SK-N-SH treated with all-trans-retinoic acid at 6 μM for 48 hours (cell line): Measurements from ENCODE around the gene SLC30A2.

Experiments
- ATAC-seq: fragments of 200-7000 bp; cut with Tn5 transposase; 3 replicates; pipeline ENCODE4 v1.9.1; 2020; ENCODE audit warnings: mild to moderate bottlenecking, moderate library complexity
- ARNTL ChIP-seq: fragments of 450-650 bp; formaldehyde crosslinking; IDR thresholded peaks from 2 replicates; pipeline ENCODE4 v1.5.0; 2020; ENCODE audit warnings: low read depth, mild to moderate bottlenecking, moderate library complexity, borderline replicate concordance
- BACH2 ChIP-seq: fragments of 250-450 bp; sonication (Bioruptor Pico); IDR thresholded peaks from 2 replicates; pipeline ENCODE4 v1.9.0; 2021; ENCODE audit warnings: mild to moderate bottlenecking, borderline replicate concordance
- CSDC2 ChIP-seq: fragments of 250-450 bp; sonication (Bioruptor Pico); IDR thresholded peaks from 2 replicates; pipeline ENCODE4 v1.5.0; 2020; ENCODE audit warnings: mild to moderate bottlenecking, moderate library complexity
- CSRNP3 ChIP-seq: fragments of 250-450 bp; sonication (Bioruptor Pico); IDR thresholded peaks from 2 replicates; pipeline ENCODE4 v1.5.1; 2021; ENCODE audit warnings: mild to moderate bottlenecking, moderate library complexity
- ESRRG ChIP-seq: fragments of 250-450 bp; sonication (Bioruptor Pico); IDR thresholded peaks from 2 replicates; pipeline ENCODE4 v1.6.1; 2021; ENCODE audit warnings: mild to moderate bottlenecking
- GLIS3 ChIP-seq: fragments of 250-450 bp; sonication (Bioruptor Pico); IDR thresholded peaks from 2 replicates; pipeline ENCODE4 v1.5.0; 2020; ENCODE audit warnings: mild to moderate bottlenecking, moderate library complexity
- ISL1 ChIP-seq: fragments of 250-450 bp; sonication (Bioruptor Pico); IDR thresholded peaks from 2 replicates; pipeline ENCODE4 v2.1.2; 2022; ENCODE audit warnings: mild to moderate bottlenecking, moderate library complexity
- POU6F1 ChIP-seq: fragments of 250-450 bp; sonication (Bioruptor Pico); IDR thresholded peaks from 2 replicates; pipeline ENCODE4 v1.8.0; 2021; ENCODE audit warnings: low read depth, mild to moderate bottlenecking, moderate library complexity, borderline replicate concordance
- PPARA ChIP-seq: fragments of 250-450 bp; sonication (Bioruptor Pico); IDR thresholded peaks from 2 replicates; pipeline ENCODE4 v1.5.0; 2020; ENCODE audit warnings: mild to moderate bottlenecking, borderline replicate concordance
- RARB ChIP-seq: fragments of 250-450 bp; sonication (Bioruptor Pico); IDR thresholded peaks from 2 replicates; pipeline ENCODE4 v1.8.0; 2021; ENCODE audit warnings: mild to moderate bottlenecking, moderate library complexity
- SNAI2 ChIP-seq: fragments of 250-450 bp; sonication (Bioruptor Pico); IDR thresholded peaks from 2 replicates; pipeline ENCODE4 v1.5.0; 2020; ENCODE audit warnings: mild to moderate bottlenecking, moderate library complexity
- TCF4 ChIP-seq: fragments of 250-450 bp; sonication (Bioruptor Pico); IDR thresholded peaks from 2 replicates; pipeline ENCODE4 v1.8.0; 2021; ENCODE audit warnings: mild to moderate bottlenecking, moderate library complexity, borderline replicate concordance
- TOX ChIP-seq: fragments of 250-450 bp; sonication (Bioruptor Pico); IDR thresholded peaks from 2 replicates; pipeline ENCODE4 v1.8.0; 2021; ENCODE audit warnings: mild to moderate bottlenecking, moderate library complexity, borderline replicate concordance
- TSHZ2 ChIP-seq: fragments of 250-450 bp; sonication (Bioruptor Pico); IDR thresholded peaks from 2 replicates; pipeline ENCODE4 v1.5.0; 2020; ENCODE audit warnings: mild to moderate bottlenecking, moderate library complexity
- ZC3H10 ChIP-seq: fragments of 250-450 bp; sonication (Bioruptor Pico); IDR thresholded peaks from 2 replicates; pipeline ENCODE4 v1.5.1; 2021; ENCODE audit warnings: mild to moderate bottlenecking, moderate library complexity
- ZFP3 ChIP-seq: fragments of 250-450 bp; sonication (Bioruptor Pico); IDR thresholded peaks from 2 replicates; pipeline ENCODE4 v1.5.0; 2020; ENCODE audit warnings: mild to moderate bottlenecking, moderate library complexity
- ZFP30 ChIP-seq: fragments of 450-650 bp; formaldehyde crosslinking; IDR thresholded peaks from 2 replicates; pipeline ENCODE4 v1.5.0; 2022; ENCODE audit warnings: mild to moderate bottlenecking, moderate library complexity
- ZNF565 ChIP-seq: fragments of 450-650 bp; formaldehyde crosslinking; conservative IDR thresholded peaks from 2 replicates; pipeline ENCODE4 v1.5.0; 2020; ENCODE audit warnings: low read depth, mild to moderate bottlenecking, moderate library complexity
- ZNF70 ChIP-seq: fragments of 450-650 bp; formaldehyde crosslinking; IDR thresholded peaks from 2 replicates; pipeline ENCODE4 v1.5.0; 2020; ENCODE audit warnings: mild to moderate bottlenecking, moderate library complexity
- ZNF8 ChIP-seq: fragments of 450-650 bp; formaldehyde crosslinking; IDR thresholded peaks from 2 replicates; pipeline ENCODE4 v1.5.0; 2020; ENCODE audit warnings: mild to moderate bottlenecking, moderate library complexity
- TF ChIP-seq, protein P1 (sequence below): fragments of 250-450 bp; sonication (Bioruptor Pico); IDR thresholded peaks from 2 replicates; pipeline ENCODE4 v1.8.0; 2020; ENCODE audit warnings: mild to moderate bottlenecking, moderate library complexity, borderline replicate concordance

Gene SLC30A2

GRCh38 chr1:25994402-25995150 is 51.3 kb downstream of the SLC30A2 start:
- no peak for ATAC-seq
- TF ChIP-seq ZFP30 (no peak), ZFP3 (CRISPR knock-in tag) (no peak), ZNF70 (CRISPR knock-in tag) (no peak), ARNTL (CRISPR knock-in tag) (no peak), POU6F1 (no peak), PPARA (CRISPR knock-in tag) (no peak), TSHZ2 (no peak), TCF4 (CRISPR knock-in tag) (no peak), ISL1 (CRISPR knock-in tag) (no peak), ESRRG (CRISPR knock-in tag) (no peak)
- TF ChIP-seq, protein P1, sequence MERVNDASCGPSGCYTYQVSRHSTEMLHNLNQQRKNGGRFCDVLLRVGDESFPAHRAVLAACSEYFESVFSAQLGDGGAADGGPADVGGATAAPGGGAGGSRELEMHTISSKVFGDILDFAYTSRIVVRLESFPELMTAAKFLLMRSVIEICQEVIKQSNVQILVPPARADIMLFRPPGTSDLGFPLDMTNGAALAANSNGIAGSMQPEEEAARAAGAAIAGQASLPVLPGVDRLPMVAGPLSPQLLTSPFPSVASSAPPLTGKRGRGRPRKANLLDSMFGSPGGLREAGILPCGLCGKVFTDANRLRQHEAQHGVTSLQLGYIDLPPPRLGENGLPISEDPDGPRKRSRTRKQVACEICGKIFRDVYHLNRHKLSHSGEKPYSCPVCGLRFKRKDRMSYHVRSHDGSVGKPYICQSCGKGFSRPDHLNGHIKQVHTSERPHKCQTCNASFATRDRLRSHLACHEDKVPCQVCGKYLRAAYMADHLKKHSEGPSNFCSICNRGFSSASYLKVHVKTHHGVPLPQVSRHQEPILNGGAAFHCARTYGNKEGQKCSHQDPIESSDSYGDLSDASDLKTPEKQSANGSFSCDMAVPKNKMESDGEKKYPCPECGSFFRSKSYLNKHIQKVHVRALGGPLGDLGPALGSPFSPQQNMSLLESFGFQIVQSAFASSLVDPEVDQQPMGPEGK, result no peak

DNA sequence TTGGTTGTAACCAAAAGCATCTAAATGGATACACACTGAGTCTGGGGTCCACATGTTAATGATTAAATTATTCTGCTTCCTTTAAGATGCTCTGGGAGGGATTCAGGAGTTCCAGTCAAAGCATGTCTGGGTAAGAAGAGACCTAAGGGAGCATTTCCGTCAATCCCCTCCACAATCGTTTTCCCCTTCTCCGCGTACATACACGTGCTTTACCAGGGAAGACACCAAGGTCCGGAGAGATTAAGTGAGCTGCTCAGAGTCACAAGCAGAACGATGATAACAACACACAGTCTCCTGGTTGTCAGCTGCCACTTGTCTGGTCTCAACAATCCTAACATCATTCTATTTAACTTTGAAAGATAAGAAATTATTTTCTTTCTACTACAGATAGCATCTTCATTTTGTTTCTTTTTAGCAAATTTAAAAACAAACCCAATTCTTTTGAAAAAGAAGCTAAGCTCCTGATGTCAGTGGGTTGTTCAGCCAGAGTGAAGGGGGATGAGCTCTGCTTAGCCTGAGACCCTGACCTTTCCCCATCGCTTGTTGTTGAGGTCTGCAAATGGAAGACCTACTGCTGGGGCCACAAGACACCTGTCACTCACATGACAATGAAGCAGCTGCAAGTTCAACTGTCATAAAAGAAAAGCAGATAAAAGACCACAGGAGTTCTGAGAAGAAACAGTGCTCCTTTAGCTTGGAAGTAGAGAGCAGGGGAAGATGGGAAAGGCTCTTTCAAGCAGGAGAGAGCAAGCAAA is 52.5 kb downstream of the SLC30A2 start:
- ATAC-seq, result no peak

DNA sequence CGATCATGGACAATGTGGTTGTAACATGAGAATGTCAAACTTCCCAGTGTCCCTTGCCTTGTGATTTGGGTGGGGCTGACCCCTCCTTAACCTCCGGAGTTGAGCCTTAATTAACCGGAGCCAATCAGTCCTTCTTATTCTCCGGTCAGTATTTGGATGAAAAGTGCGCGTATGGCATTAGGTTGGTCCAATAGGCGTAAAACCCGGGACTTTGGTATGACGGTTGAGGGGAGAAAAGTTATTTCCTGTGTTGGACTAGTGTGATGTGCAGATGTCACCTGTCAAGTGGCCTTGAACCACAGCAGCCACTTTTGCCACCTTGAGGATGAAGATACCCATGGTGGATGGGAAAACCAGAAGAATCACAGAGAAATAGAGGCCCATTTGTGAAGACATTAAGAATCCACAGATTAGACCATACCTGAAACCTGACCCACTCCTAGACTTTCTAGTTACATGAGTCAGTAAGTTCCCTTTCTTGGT is 53.2 kb downstream of the SLC30A2 start:
- no peak for ATAC-seq
- TF ChIP-seq CSRNP3 (CRISPR knock-in tag) (no peak), BACH2 (no peak), GLIS3 (CRISPR knock-in tag) (no peak), ZNF8 (CRISPR knock-in tag) (no peak), TSHZ2 (no peak), RARB (CRISPR knock-in tag) (no peak), ZC3H10 (CRISPR knock-in tag) (no peak), TOX (CRISPR knock-in tag) (no peak), PPARA (CRISPR knock-in tag) (no peak), ISL1 (CRISPR knock-in tag) (no peak), CSDC2 (CRISPR knock-in tag) (no peak), ZNF565 (no peak), SNAI2 (CRISPR knock-in tag) (no peak), ARNTL (CRISPR knock-in tag) (no peak), ZFP3 (CRISPR knock-in tag) (no peak), POU6F1 (no peak)
- TF ChIP-seq, protein P1, result no peak

More for the DNA sequence above, 52.5 kb downstream of the SLC30A2 start:
- TF ChIP-seq ZNF70 (CRISPR knock-in tag) (no peak), ZNF565 (no peak)
